ENCODE measurements around the gene PRKAR2A.
"Not testable (repeated sequence)": the region's sequence is repeated elsewhere in the genome, so short reads cannot be mapped to it uniquely, and the experiment has no call there.

PRKAR2A gene

DNA sequence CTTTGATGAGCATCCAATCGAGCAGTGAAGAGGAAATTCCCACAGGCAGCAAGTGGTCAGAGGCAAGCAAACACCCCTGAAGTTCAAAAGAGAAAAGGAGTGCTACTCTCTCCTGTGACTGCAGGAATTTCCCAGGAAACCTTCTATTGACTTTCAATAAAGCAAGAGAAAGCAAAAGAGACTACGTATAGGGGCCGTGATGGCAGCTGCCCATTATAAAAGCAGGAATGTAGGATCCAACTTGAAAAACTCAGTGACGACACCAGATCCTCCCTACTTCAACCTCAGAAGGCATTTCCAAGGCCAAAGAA lies 77.5 kb downstream of the PRKAR2A start:
- DNase-seq: no peak

DNA sequence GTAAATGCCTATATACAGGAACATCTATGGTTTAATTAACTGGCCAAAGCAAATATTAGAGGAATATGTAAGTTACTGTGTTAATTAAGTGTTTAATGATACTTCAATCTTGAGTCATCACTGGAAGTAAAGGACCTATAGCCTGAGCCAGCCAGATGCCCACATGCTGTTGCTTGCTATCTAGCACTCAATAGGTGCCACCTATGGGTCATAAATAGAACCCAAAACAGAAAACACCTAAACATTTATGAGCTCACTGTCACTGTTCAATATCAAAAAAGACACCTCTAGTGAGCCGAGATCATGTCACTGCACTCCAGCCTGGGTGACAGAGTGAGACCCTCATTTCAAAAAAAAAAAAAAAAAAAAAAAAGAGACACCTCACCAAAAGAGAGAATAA lies 82.3 kb downstream of the PRKAR2A start:
- no peak for DNase-seq

DNA sequence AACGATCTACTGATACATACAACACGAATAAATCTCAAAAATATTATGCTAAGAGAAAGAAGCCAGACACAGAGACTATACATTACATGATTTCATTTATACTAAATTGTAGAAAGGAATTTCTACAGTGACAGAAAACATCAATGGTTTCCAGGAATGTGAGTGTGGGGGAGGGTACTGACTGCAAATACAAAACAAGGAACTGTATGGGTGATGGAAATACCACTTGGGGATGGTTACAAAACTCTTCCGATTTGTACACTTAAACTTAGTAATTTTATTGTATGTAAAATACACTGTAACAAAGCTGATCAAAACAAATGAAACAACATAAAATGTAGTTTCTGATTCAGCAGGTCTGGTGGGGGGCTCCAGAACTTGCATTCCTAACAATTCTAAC lies 84.9 kb downstream of the PRKAR2A start:
- DNase-seq: no peak

DNA sequence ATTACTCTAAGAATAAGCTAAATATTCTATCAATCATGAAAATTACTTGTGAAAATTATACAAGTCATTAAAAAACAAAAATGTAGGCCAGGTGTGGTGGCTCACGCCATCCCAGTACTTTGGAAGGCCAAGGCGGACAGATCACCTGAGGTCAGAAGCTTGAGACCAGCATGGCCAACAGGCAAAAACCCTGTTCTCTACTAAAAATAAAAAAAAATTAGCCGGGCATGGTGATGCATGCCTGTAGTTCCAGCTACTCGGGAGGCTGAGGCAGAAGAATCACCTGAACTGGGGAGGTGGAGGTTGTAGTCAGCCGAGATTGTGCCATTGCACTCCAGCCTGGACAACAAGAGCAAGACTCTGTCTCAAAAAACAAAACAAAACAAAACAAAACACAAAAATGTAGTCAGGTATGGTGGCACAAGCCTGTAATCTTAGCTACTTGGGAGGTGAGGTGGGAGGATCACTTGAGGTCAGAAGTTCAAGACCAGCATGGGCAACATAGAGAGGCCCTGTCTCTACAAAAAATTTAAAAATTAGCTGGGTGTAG lies 87.6 kb downstream of the PRKAR2A start:
- DNase-seq: not testable (repeated sequence)

DNA sequence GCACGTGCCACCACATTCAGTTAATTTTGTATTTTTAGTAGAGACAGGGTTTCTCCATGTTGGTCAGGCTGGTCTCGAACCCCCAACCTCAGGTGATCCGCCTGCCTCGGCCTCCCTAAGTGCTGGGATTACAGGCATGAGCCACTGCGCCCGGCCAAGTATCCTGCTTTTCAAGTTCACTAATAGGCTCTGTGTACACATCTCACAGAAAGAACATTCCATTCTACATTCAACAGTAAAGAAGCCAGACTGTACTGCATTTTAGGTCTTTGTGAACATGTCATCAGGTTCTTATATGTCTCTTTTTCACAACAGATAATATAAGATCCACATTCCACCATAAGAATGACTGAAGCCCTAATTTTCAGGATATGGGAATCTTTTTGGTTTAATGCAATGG lies 88.1 kb downstream of the PRKAR2A start:
- not testable (repeated sequence) for DNase-seq

DNA sequence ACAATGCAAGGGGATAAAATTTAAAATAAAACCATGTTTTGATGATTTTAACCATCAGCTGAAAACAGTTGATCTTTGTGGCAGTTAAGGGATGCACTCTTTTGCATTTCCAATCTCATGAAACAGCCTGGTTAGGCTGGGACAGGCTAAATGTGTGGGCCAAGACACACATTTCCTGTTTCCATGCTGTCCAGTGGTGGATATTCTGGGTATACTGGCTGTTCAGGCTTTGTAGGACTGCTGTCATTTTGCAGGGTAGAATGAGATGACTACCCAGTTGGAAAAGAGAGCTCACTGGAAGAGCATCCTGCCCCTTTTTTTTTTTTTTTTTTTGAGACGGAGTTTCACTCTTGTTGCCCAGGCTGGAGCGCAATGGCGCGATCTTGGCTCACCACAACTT lies 88.6 kb downstream of the PRKAR2A start:
- no peak for DNase-seq

DNA sequence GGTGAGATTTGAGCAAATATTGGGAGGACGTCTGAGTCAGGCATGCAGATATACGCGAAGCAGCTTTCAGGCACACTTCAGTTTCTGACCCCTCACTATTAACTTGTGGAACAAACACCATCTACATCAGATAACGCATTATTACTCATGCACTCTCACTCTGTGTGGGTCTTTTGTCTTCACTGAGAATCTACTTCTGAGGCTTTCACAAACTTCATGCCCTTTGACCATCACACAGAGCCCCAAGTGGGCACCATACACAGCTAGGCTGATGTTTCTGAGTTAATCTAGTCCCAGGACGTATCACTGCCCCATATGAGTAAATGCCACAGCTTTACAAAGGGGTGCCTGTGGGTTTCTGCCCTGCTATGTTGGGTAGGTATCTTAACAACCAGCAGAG lies 91.0 kb downstream of the PRKAR2A start:
- no peak for DNase-seq

DNA sequence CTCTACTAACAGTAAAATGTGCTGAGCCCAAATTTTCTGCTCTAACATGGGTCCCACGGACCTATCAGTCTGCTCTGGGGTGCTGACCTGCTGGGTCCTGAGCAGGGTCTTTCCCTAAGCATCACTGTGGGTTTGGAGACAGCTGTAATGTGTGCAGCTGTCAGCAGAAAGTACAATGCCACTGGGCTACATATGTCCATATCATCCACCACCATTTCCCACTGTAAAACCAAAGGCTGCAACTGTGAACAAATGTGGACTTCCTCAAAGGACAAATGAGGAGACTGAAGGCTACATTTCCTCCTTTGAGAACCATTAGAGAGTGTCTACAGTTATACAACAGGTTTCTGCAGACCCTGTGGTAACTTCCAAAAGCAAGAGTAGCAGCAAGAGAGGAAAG lies 96.8 kb downstream of the PRKAR2A start:
- no peak for DNase-seq

DNA sequence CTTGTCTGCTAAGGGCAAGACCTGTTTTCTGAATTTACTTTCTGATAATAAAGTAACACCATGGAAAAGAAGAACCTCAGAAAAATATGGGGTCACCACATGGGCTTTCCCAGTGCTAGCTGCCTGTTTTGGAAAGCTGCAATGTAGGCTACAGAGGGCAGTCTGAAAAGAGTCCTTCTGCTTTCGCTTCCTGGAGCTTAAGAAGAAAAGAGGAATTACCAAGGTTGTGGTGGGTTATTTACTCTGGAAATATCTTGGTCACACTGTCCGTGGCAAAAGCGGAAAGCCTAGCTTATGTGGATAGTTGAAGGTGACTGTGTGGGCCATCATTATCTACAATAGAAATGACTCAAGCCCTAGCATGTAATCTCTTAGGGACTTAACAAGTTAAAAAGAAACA lies 98.9 kb downstream of the PRKAR2A start:
- no peak for DNase-seq

DNA sequence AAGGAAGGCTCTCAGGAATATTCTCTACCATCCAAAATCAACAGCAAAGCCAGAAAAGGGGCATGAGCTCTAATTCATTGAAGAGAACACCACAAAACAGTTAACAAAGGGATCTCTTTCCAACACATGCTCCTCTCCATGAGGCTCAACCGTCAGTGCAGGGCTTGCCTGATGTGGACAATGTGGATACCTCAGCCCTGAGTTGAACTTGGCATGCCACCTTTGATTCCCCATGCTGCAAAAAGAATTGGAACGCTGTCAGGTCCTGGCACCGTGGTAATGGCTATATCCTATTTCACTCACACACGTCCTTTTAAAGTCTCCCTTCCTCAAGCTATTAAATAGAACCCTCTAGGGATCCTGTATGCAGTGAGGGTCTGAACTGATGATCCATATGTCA lies 100.0 kb downstream of the PRKAR2A start:
- no peak for DNase-seq

DNA sequence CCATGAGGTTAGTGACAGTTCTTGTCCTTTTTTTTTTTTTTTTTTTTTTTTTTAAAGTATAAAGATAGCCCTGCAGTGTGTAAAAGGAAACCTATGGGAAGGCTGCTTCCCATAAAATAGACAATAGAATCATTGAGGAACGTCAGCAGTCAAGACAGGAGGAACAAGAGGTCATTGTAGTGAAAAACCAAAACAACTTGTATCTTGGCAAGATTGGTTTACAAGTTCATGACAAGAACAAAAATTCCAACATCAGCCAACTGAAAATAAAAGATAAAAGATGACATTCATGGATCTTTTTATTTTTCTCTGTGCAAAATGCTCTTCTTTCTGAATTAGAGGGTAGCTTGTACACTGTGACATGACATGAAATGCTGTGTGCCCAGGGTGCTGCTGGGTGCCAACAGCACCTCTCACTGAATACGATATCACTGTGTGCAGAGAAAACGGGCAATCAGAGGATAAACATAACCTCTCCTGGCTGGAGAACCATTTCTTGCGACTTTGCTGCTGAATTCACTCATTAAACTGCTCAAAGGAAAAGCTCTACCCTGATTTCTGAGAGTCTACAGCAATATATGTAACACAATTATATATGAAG lies 100.6 kb downstream of the PRKAR2A start:
- no peak for DNase-seq

DNA sequence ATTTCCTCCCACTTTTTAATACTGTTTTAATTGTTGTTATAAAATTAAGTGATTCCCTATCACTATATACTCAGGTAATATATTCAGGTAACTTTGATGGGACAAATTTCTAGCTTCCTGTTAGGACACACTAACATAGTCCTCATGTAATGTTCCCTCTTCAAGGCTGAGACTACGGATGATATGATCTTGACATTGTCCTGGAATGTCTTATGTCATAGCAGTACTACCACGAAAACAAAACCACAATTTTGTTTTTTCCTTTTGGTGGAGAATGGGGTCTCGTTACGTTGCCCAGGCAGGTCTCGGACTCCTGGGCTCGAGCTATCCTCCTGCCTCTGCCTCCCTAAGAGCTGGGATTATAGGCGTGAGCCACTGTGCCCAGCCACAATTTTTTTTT lies 103.9 kb downstream of the PRKAR2A start:
- no peak for DNase-seq

DNA sequence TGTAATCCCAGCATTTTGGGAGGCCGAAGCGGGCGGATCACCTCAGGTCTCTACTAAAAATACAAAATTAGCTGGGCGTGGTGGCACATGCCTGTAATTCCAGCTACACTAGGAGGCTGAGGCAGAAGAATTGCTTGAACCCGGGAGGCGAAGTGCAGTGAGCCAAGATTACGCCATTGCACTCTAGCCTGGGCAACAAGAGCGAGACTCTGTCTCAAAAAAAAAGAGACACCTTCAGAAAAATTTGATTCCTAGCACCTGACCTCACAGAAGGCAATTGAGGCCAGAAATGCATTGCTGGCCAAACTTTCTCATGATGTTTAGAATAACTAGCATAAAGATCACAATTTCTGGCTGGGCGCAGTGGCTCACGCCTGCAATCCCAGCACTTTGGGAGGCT lies 106.4 kb downstream of the PRKAR2A start:
- not testable (repeated sequence) for DNase-seq

DNA sequence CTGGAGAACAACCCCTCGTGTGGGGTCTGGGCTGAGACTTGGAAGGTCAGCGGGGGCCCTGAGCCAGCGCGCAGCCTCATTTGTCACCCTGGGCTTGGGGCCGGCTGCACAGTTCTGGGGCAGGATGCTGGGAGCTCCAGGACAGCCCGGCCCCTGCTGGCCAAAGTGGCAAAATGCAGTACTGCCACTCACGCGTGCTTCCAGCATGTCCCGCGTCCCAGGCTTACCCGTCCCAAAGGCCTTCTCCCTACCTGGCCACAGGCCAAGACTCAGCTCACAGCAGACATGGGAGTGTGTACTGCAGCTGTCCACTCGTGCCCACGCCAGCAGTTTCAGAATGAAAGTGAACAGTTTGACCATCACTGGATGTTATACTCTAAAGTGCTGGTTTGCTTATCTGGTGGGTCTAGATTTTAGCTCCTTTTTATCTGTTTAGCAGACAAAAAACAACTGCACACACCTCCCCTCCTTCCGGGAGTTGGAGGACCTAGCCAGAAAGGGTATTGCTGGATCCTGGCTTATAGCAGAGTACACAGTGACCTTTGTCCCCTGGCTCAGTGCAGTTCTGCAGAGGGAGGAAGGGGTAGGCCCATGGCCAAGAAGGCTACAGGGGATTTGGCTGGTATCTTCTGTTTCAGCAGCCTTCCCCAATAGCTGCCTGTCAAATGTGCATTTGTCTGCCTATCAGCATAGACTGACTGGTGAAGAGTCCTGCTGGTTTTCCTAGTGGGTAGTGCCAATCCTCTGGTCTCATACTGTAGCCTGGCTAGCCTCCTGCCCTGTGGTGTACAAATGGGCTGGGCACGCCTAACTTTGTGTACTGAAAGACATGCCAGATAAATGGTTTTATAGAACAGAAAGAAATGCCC lies 107.5 kb downstream of the PRKAR2A start:
- DNase-seq: peak; percentile 17

DNA sequence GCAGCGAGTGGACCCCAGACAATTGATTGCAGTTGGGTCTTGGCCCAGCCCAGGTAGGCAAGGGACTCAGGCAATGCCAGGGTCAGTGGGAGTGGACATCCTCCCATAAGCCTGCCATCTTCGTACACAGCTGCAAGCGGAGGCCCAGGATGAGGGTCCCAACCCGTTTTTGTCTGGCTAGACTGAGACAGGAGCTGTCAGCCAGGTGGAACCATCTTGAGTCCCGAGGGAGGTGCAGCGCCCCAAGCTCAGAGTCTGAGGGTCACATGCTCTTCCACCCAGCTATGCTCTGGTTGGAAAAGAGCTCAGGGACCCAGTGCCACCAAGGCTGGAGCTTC lies 108.1 kb downstream of the PRKAR2A start:
- DNase-seq: no peak

DNA sequence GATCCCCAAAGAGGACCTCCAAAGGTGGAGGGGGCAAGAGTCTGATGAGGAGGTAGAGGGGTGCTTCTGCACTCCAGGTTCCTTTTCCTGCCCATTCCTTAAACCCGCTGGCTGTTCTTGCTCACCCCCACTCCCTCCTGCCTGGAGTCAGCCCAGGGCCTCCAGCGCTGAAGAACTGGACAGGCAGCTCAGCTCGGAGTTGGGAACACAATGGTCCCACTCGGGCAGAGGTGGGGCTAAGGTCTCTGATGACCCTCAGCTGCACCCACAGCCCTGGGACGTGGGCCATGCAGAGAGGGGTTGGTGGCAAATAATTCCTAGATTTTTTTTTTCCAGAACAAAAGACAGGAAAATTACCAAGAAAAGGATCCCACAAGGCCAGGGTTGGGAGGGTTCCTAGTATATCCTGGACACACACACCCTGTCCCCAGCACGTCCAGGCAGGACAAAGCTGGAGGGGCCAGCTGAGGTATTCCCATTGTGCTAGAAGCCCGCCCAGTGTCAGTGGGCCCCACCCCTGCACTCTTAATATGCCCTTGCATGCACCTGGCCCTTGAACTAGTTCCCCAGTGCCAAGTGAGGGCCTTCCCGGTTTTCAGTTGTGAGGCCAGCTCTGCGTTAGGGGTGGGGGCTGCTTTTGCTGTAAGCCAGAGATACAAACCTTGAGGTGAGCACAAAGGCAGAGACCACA lies 108.6 kb downstream of the PRKAR2A start:
- no peak for DNase-seq

DNA sequence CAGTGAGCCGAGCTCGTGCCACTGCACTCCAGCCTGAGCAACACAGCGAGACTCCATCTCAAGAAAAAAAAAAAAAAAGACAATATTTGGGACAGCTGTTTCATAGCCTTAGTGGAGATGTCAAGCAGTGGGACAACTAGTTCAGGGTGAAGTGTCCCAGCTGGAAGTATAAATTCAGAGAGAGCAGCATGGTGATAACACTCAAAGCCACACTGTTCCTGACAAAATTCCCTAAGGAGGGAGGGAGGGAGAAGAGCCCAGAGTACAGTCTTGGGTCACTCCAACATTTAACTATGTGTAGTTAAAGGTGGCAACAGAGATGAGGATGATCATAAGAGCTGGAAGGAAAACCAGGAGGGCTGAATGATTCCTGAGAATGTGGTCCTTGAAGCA lies 109.5 kb downstream of the PRKAR2A start:
- no peak for DNase-seq

DNA sequence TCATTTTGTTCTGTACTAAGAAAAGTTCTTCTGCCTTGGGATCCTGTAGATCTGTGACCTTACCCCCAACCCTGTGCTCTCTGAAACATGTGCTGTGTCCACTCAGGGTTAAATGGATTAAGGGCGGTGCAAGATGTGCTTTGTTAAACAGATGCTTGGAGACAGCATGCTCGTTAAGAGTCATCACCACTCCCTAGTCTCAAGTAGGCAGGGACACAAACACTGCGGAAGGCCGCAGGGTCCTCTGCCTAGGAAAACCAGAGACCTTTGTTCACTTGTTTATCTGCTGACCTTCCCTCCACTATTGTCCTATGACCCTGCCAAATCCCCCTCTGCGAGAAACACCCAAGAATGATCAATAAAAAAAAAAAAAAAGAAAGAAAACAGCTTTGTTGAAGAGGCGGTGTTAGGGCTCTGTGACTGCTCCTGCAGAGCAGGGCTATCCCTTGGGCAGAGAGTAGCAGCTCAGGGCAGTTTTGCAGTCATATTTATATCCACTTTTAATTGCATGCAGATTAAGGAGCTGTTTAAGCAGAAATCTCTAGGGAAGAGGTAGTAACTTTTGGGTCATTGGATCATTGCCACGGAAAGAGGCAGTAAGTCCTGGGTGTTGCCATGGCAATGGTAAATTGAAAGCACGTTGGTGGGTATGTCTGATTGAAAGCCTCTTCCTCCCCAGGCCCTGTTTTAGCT lies 112.5 kb downstream of the PRKAR2A start:
- DNase-seq: not testable (repeated sequence)

DNA sequence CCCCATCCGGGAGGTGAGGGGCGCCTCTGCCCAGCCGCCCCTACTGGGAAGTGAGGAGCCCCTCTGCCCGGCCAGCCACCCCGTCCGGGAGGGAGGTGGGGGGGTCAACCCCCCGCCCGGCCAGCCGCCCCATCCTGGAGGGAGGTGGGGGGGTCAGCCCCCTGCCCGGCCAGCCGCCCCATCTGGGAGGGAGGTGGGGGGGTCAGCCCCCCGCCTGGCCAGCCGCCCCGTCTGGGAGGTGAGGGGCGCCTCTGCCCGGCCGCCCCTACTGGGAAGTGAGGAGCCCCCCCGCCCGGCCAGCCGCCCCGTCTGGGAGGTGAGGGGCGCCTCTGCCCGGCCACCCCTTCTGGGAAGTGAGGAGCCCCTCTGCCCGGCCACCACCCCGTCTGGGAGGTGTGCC lies 113.1 kb downstream of the PRKAR2A start:
- DNase-seq: not testable (repeated sequence)

DNA sequence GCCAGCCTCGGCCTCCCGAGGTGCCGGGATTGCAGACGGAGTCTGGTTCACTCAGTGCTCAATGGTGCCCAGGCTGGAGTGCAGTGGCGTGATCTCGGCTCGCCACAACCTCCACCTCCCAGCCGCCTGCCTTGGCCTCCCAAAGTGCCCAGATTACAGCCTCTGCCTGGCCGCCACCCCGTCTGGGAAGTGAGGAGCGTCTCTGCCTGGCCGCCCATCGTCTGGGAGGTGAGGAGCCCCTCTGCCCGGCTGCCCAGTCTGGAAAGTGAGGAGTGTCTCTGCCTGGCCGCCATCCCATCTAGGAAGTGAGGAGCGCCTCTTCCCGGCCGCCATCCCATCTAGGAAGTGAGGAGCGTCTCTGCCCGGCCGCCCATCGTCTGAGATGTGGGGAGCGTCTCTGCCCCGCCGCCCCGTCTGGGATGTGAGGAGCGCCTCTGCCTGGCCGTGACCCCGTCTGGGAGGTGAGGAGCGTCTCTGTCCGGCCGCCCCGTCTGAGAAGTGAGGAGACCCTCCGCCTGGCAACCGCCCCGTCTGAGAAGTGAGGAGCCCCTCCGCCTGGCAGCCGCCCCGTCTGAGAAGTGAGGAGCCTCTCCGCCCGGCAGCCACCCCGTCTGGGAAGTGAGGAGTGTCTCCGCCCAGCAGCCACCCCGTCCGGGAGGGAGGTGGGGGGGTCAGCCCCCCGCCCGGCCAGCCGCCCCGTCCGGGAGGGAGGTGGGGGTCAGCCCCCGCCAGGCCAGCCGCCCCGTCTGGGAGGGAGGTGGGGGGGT lies 113.7 kb downstream of the PRKAR2A start:
- DNase-seq: not testable (repeated sequence)

DNA sequence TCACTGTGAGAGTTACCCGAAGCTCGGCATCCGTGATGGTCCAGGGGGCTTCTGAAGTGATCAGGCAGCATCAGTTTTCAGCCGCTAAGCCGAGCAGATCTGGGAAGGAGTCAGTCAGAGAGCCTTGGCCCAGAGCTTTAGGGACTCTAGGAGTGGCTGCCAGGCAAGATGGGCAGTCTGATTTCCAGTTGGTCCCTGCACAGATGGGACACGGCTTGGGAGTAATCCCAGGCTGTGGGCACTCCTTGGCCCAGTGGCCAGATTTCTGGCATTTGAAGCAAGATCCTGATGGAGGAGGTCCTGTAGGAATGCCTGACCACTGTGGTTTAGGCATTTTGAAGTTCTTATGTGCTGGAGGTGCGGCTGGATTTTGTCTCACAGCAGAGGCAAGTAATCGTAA lies 120.2 kb downstream of the PRKAR2A start:
- DNase-seq: no peak

DNA sequence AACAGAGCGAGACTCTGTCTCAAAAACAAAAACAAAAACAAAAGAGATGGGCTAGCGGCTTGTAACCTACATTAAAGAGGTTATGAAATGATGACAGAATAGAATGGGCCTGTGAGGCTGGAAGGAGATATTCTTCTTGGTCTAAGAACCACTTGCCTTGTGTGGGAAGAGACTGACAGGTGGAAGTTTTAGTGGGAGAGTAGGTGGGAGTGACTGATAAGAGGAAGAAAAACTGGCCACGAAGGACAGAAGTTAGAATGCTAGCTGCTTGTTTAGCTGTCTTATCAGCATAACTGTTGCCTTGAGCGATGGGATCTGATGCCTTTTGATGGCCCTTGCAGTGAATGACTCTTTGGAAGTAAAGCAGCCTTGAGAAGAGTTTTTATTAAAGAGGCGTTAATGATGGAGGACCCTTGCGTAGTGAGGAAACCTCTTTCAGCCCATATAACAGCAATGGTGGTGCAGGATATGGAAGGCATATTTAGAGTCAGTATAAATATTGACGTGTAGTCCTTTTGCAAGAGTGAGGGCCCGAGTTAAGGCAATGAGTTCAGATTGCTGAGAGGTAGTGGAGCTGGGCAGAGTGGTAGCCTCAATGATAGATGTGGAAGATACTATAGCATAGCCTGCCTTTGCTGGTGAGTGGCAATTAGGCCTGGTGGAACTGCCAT lies 122.4 kb downstream of the PRKAR2A start:
- DNase-seq: not testable (repeated sequence)

All from central memory CD4-positive, alpha-beta T cell (primary cell).